Tibial nerve (tissue), 4 donors: Measurements from ENCODE around the gene MAML3.

Experiments used
- CTCF ChIP-seq, 5 experiments: fragments of 200-600 bp in 3 of 5; fragments of 450-650 bp in 2 of 5; sonication (generic) in 3 of 5; IDR thresholded peaks; one replicate each; pipeline ENCODE4 v1.5.1; 2016 to 2019; ENCODE audit warnings: antibody characterized with exemption in 5 of 5, mild to moderate bottlenecking in 3 of 5, moderate library complexity in 2 of 5
- EP300 ChIP-seq, 2 donors: sonication (generic); formaldehyde crosslinking; IDR thresholded peaks; one replicate each; pipeline ENCODE4 v1.6.1; 2017; ENCODE audit warnings: antibody characterized with exemption in 2 of 2, mild to moderate bottlenecking in 1 of 2

- TF ChIP-seq CTCF (IDR thresholded peaks at IDR 0.05) (no peak), EP300 (IDR thresholded peaks at IDR 0.05) (no peak)
These were observed 463.6 kb downstream of the MAML3 start for GRCh38 chr4:139690419-139690818.
